Fibroblast of the aortic adventitia (primary cell): Measurements from ENCODE around the gene KDM4B. TPM values are rescaled to one million over a fixed set of nuclear protein-coding genes. Genes with fewer than 3 reads are reported as not detected.
A peak's percentile ranks its signal among the peaks of the same experiment; 100 is the strongest.

Experiments used
- DNase-seq: peaks from one replicate; pipeline ENCODE4 v3.0.0-alpha.2; 2010; ENCODE audit warnings: low read depth
- H3K4me3 ChIP-seq: 2 replicates; pipeline ENCODE4 v1.5.1; 2011; ENCODE audit warnings: low read depth, mild to moderate bottlenecking, control low read depth, low read length, moderate library complexity
- CTCF ChIP-seq: IDR thresholded peaks from 2 replicates; pipeline ENCODE4 v1.5.1; 2011; ENCODE audit warnings: mild to moderate bottlenecking, low read length, control low read depth, inconsistent platforms; ENCODE audit not compliant: insufficient read depth
- total RNA-seq: library from RNA; depleted of rRNA; stranded (reverse); fragments of >200 nt; gene quantifications from 2 replicates; pipeline ENCODE4 v1.2.3, GENCODE V29; 2012; ENCODE audit warnings: low replicate concordance

Gene KDM4B
- total RNA-seq, 1 donor = 13.5 TPM

GRCh38 chr19:5144545-5145179, 175.7 kb downstream of the KDM4B start:
- DNase-seq = no peak
- TF ChIP-seq CTCF = no peak

DNA sequence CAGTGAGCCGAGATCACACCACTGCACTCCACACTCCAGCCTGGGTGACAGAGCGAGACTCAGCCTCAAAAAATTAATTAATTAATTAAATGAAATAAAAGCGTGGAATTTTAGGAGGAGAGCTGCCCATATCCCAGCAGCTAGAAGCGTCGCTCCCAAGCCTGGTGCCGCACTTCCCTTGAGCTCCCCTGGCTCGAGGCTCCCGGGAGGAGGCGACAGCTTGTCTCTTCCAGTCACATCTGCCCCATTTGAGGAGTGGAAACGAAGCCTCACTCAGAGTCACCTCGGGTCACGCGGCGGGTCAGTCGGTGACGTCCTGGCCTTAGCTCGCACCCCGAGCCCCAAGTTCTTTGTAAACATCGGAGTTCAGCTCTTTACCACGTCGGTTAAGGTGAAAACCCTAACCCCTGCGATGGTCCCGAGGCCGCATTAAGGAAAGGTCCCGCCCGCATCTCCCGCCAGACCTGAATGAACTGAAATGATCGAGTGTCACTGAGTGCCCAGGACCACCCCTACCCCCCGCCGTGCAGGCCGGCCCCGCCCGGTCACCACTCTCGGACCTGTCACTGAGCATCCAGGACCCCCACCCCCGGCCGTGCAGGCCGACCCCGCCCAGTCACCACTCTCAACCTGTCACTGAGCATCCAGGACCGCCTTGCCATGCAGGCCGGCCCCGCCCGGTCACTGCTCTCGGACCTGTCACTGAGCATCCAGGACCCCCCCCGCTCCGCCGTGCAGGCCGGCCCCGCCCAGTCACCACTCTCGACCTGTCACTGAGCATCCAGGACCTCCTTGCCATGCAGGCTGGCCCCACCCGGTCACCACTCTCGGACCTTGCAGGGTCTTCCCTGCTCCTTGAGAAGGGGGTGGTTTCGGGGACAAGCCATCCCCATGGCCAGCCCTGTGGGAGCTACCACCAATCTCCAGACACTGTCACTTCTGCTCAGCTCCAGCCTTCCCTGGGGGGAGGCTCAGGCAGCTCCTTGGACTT, 176.9 kb downstream of the KDM4B start:
- no peak for DNase-seq
- H3K4me3 ChIP-seq = no peak overlapping the region
- TF ChIP-seq CTCF = no peak

More at GRCh38 chr19:5144545-5145179, 175.7 kb downstream of the KDM4B start:
- H3K4me3 ChIP-seq = no peak overlapping the region

DNA sequence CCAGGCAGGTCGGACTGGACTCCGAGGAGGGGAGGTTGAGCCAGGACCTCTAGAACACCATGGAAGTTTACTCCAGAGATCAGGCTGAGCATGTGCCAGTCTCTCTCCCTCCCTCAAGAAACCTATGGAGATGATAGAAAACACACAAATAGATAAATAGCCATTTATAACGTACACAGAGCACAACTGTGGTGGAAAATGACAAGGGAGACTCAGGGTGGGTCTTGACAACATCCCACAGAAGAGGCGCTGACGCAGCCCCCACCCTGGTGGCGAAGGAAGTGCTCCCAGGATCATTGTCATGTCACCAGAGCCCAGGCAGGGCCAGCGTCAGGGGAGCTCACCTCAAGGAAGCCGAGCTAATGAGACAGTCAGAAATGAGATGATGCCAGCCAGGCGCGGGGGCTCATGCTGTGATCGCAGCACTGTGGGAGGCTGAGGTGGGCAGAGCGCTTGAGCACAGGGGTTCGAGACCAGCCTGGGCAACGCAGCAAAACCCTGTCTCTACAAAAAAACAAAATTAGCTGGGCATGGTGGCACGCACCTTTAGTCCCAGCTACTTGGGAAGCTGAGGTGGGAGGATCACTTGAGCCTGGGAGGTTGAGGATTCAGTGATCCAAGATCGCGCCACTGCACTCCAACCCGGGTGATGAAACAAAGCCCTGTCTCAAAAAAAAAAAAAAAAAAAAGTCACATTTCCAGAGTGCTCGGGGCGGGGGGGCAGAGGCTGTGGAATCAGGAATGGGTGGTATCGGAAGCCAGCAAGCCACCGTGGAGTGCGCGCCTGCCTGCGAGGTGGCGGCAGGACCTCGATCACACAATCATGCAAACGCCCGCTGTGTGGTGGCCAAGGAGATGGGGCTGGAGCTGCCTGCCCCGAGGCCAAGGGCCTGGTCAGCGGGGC, 178.4 kb downstream of the KDM4B start:
- H3K4me3 ChIP-seq = no peak overlapping the region
- no peak for TF ChIP-seq CTCF
- DNase-seq = no peak

DNA sequence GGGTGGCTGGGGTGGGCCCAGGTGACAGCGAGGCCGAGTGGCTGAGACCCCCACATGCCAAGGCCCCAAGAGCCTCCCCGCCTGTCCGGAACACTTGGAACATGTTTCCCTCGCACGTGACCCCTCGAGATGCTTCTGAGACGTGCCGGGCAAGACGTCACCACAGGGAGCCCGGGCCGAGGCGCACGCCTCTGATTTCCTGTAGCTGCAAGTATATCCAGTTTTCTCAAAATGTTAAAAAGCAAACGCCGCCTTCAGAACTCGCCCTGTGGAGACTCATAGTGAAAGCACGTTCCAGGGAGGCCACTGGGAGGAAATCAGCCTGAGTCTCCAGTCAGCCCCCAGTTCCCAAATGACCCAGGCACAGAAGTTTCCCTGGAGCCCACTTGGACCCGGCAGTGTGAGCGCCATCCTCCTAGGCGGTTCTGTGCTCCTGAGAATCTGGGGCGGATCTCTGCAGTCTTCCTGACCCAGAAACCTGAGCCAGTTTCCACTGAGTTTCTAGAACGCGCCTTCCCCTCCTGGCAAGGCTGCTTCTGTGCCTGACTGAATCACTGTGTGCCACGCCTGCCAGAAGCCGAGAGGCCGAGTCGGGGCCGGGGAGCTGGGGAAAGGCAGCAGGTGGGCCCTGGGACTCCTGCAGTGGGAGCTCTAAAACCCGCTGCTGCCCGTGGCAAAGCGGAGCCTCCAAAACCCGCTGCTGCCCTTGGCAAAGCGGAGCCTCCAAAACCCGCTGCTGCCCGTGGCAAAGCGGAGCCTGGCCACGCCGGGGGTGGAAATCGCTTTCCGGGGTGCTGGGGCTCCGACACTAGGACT, 179.3 kb downstream of the KDM4B start:
- DNase-seq = peak; percentile 54
- H3K4me3 ChIP-seq = no peak overlapping the region
- TF ChIP-seq CTCF = no peak

DNA sequence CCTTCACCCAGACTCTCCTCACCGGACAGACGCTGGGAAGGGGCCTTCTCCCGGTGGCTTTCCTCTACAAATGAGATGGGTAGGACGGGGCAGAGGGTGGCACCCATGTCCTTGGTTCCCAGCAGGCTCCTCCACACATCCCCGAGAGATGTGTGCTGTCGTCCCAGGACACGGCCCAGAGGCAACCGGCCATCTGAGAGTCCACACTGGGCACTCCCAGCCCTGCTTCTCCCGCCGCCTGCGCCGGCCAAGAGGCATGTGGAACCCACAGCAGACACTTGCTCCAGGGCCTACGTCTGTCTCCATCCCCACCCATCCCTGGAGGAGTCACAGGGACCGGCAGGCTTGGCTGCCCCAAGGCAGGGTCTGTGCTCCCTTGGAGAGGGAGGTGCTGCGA, 179.9 kb downstream of the KDM4B start:
- H3K4me3 ChIP-seq = no peak overlapping the region
- no peak for DNase-seq
- no peak for TF ChIP-seq CTCF
